B cell (primary cell): ENCODE data around the gene NUP210. TPM values are rescaled to one million over a fixed set of nuclear protein-coding genes. Genes with fewer than 3 reads are reported as not detected.

ENCODE experiments used
- ATAC-seq: fragments of 200-7000 bp; cut with Tn5 transposase; one replicate; pipeline ENCODE4 v1.10.0; 2021; ENCODE audit warnings: low read depth, mild to moderate bottlenecking, moderate number of reproducible peaks, moderate library complexity
- CTCF ChIA-PET: fragments of 350-600 bp; sonication (Branson Sonifier 250); formaldehyde crosslinking; loops from one replicate; lab custom pipeline; 2021; ENCODE audit warnings: antibody characterized with exemption, inconsistent platforms; lab: Charles Lee
- POLR2A ChIA-PET: fragments of 350-600 bp; sonication (Branson Sonifier 250); formaldehyde crosslinking; loops from one replicate; lab custom pipeline; 2021; ENCODE audit warnings: antibody characterized with exemption; lab: Charles Lee
- DNase-seq: peaks from one replicate; pipeline ENCODE4 v3.0.0; 2013
- H2AFZ ChIP-seq: 2 replicates; pipeline ENCODE4 v1.6.1; 2012; ENCODE audit warnings: mild to moderate bottlenecking, low read depth, low read length; ENCODE audit not compliant: insufficient read depth, poor library complexity, severe bottlenecking
- H3K27ac ChIP-seq, 2 donors: 1 replicate in 1 of 2; 2 replicates in 1 of 2; pipeline ENCODE4 v1.5.1; 2012 to 2013; ENCODE audit warnings: low read length in 2 of 2, mild to moderate bottlenecking in 2 of 2, moderate library complexity in 1 of 2
- H3K27me3 ChIP-seq, 4 experiments: fragments of 200-600 bp in 1 of 4; sonication (generic) in 1 of 4; replicated peaks in 1 of 4; 1 replicate in 2 of 4; 2 replicates in 2 of 4; pipeline versions ENCODE4 v1.6.1 to v1.7.0; 2013 to 2016; ENCODE audit warnings: low read length in 3 of 4, mild to moderate bottlenecking in 2 of 4, mixed read lengths in 1 of 4, moderate library complexity in 1 of 4; ENCODE audit not compliant: insufficient read depth in 4 of 4, control insufficient read depth in 3 of 4; ENCODE audit errors: control extremely low read depth in 1 of 4
- H3K36me3 ChIP-seq, 2 experiments: replicated peaks in 1 of 2; 1 replicate in 1 of 2; 2 replicates in 1 of 2; pipeline versions ENCODE4 v1.6.1 to v1.7.1; 2013; ENCODE audit warnings: low read length in 1 of 2; ENCODE audit not compliant: insufficient read depth in 2 of 2, control insufficient read depth in 1 of 2; ENCODE audit errors: control extremely low read depth in 1 of 2, extremely low read depth in 1 of 2
- H3K4me1 ChIP-seq, 2 donors: fragments of 200-600 bp in 1 of 2; sonication (generic) in 1 of 2; 1 replicate in 1 of 2; 2 replicates in 1 of 2; pipeline versions ENCODE4 v1.5.1 to v1.6.1; 2013 to 2017; ENCODE audit warnings: low read length in 2 of 2; ENCODE audit not compliant: control insufficient read depth in 2 of 2, insufficient read depth in 2 of 2
- H3K4me2 ChIP-seq: replicated peaks from 2 replicates; pipeline ENCODE3; 2012; ENCODE audit warnings: mild to moderate bottlenecking, low read depth, low read length; ENCODE audit not compliant: poor library complexity, severe bottlenecking
- H3K4me3 ChIP-seq, 5 experiments: fragments of 200-600 bp in 1 of 5; sonication (generic) in 1 of 5; 1 replicate in 3 of 5; 2 replicates in 2 of 5; pipeline versions ENCODE4 v1.5.1 to v1.7.0; 2011 to 2016; ENCODE audit warnings: low read length in 4 of 5, mild to moderate bottlenecking in 4 of 5, low read depth in 2 of 5, control low read depth in 1 of 5, moderate library complexity in 1 of 5; ENCODE audit not compliant: insufficient read depth in 1 of 5; ENCODE audit errors: control extremely low read depth in 1 of 5, extremely low read depth in 1 of 5
- H3K79me2 ChIP-seq: fragments of 200-600 bp; sonication (generic); one replicate; pipeline ENCODE4 v1.6.0; 2016; ENCODE audit warnings: low read length; ENCODE audit not compliant: control insufficient read depth, insufficient read depth
- H3K9ac ChIP-seq: fragments of 200-600 bp; sonication (generic); 2 replicates; pipeline ENCODE4 v1.6.1; 2017; ENCODE audit warnings: mild to moderate bottlenecking, low read length, moderate library complexity
- H3K9me3 ChIP-seq, 3 donors: one replicate each; pipeline versions ENCODE4 v1.6.1 to v1.7.1; 2013; ENCODE audit warnings: low read length in 2 of 3; ENCODE audit not compliant: control insufficient read depth in 2 of 3, insufficient read depth in 1 of 3; ENCODE audit errors: control extremely low read depth in 1 of 3
- H4K20me1 ChIP-seq: 2 replicates; pipeline ENCODE4 v1.6.0; 2012; ENCODE audit warnings: mild to moderate bottlenecking, low read length; ENCODE audit not compliant: insufficient read depth, control insufficient read depth, poor library complexity, severe bottlenecking
- H3K27ac Mint-ChIP-seq: one replicate; pipeline ENCODE4 v1.8.0; 2021; ENCODE audit warnings: mixed read lengths
- H3K27me3 Mint-ChIP-seq: one replicate; pipeline ENCODE4 v1.8.0; 2021; ENCODE audit warnings: mixed read lengths
- H3K4me1 Mint-ChIP-seq: one replicate; pipeline ENCODE4 v1.8.0; 2021; ENCODE audit warnings: mixed read lengths
- H3K4me3 Mint-ChIP-seq: one replicate; pipeline ENCODE4 v1.8.0; 2021; ENCODE audit warnings: mixed read lengths
- H3K9me3 Mint-ChIP-seq: one replicate; pipeline ENCODE4 v1.8.0; 2022; ENCODE audit warnings: mixed read lengths; ENCODE audit not compliant: insufficient read depth
- EZH2 ChIP-seq: IDR thresholded peaks from 2 replicates; pipeline ENCODE4 v1.6.1; 2012; ENCODE audit warnings: borderline replicate concordance, low read depth, mild to moderate bottlenecking, moderate library complexity, low read length; ENCODE audit not compliant: insufficient read depth, poor library complexity, severe bottlenecking
- WGBS: methylation state at CpG from one replicate; pipeline ENCODE4 v1.1.5; 2013; ENCODE audit warnings: missing lambda C conversion rate; ENCODE audit not compliant: insufficient coverage; 5-methylcytosine and 5-hydroxymethylcytosine counted together
- intact Hi-C: fragments of 100-400 bp; cut with micrococcal nuclease; formaldehyde crosslinking; loops from one replicate; pipeline ENCODE4 v1.10.0; 2022
- polyA plus RNA-seq: library from polyadenylated mRNA; depleted of rRNA; stranded (reverse); fragments of >200 nt; gene quantifications from 2 replicates; pipeline ENCODE4 v1.2.3, GENCODE V29; 2012
- total RNA-seq, 2 donors: library from RNA; stranded (reverse); fragments of 120-200 nt in 1 of 2; gene quantifications; 1 replicate in 1 of 2; 2 replicates in 1 of 2; pipeline versions ENCODE4 v1.2.3 to v1.2.4, GENCODE V29; 2013 to 2022
- TF ChIP-seq, protein P1 (sequence below): fragments of 200-600 bp; IDR thresholded peaks from one replicate; pipeline ENCODE4 v1.8.0; 2022; ENCODE audit warnings: antibody characterized with exemption, mild to moderate bottlenecking

The NUP210 gene
- total and polyA plus RNA-seq, 2 donors (not counting 1 experiment from before 2014, with no cell fraction given) = 114 to 159 TPM

DNA sequence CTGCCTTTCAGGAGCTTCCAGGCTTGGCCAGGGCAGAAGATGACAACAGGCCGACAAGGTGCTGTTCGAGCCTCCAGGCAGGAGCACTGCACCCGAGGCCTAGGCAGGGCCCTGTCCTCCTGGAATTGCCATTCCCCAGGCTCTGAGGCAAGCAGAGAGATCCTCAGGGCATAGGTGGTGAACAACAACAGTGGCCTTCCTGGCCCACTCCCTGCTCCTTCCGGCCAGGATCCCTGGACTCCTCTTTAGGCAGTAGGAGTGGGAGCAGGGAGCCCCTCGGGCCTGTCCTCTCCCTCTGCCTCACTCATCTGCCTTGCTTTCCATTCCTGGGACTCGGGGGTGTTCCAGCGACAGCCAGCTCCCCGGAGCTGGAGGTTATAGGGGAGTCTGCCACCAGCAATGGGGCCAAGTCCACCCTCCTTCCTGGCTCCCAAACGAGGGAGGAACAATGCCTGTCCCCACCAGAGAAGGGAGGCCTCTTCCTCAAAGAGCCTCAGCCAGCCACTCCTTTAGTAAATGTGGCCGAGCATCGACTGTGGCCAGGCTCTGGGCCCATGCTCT, 135.0 kb downstream of the NUP210 start:
- Mint-ChIP-seq H3K4me1 (peaks cover 13% of the 10 kb centered on the region), H3K4me3 (no peak overlapping the region), H3K27ac (no peak overlapping the region), H3K9me3 (peaks cover 4% of the 10 kb centered on the region), H3K27me3 (peaks cover 46% of the 10 kb centered on the region)
- H2AFZ ChIP-seq = no peak overlapping the region
- no peak for TF ChIP-seq EZH2
- TF ChIP-seq, protein P1, sequence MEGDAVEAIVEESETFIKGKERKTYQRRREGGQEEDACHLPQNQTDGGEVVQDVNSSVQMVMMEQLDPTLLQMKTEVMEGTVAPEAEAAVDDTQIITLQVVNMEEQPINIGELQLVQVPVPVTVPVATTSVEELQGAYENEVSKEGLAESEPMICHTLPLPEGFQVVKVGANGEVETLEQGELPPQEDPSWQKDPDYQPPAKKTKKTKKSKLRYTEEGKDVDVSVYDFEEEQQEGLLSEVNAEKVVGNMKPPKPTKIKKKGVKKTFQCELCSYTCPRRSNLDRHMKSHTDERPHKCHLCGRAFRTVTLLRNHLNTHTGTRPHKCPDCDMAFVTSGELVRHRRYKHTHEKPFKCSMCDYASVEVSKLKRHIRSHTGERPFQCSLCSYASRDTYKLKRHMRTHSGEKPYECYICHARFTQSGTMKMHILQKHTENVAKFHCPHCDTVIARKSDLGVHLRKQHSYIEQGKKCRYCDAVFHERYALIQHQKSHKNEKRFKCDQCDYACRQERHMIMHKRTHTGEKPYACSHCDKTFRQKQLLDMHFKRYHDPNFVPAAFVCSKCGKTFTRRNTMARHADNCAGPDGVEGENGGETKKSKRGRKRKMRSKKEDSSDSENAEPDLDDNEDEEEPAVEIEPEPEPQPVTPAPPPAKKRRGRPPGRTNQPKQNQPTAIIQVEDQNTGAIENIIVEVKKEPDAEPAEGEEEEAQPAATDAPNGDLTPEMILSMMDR = no peak
- no peaks in the 10 kb centered on the region for H3K36me3 ChIP-seq
- H3K4me3 ChIP-seq = no peak overlapping the region
- intact Hi-C loops = no loop called here
- H3K4me1 ChIP-seq = peaks cover 21% of the 10 kb centered on the region in 2 donors
- 91% methylated on average over 8 of the region's 11 CpGs for WGBS
- H4K20me1 ChIP-seq = peaks cover 7% of the 10 kb centered on the region
- POLR2A ChIA-PET = no interaction called here
- H3K79me2 ChIP-seq = no peaks in the 10 kb centered on the region
- H3K9ac ChIP-seq = no peak overlapping the region
- CTCF ChIA-PET = interaction anchor here (1.3 to 3.5 kb wide), 2 partner anchors 10 to 193 kb away, joined by 3 to 53 read pairs; no protein-coding TSS in a partner anchor
- ATAC-seq (no peak), DNase-seq (no peak)
- no peak overlapping the region for H3K27ac ChIP-seq
- H3K27me3 ChIP-seq = peaks cover 2 to 62% (median 37%) of the 10 kb centered on the region in 4 experiments
- peaks cover 8 to 42% (median 20%) of the 10 kb centered on the region in 3 donors for H3K9me3 ChIP-seq
- H3K4me2 ChIP-seq = no peak overlapping the region

DNA sequence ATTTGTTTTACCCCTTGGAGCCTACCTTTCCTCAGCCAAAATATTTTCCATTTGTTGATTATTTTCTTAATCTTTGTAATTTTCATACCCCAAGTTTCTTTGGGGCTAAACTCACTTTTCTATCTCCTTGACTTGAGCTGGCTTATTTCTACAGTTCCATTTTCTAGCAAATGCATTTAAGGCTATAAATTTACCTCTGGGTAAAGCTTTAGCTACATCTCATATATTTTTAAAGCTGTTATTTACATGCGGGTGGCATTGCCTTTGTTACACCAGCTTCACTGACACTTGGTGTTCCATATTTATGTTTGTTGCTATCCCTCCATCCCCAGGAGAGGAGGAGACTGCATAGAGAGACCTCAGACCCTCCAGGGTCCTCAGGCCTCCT, 136.3 kb downstream of the NUP210 start:
- Histone ChIP-seq H3K27ac (no peak overlapping the region), H3K4me3 (peak overlapping the region in 1 of 5 experiments; percentile 47), H2AFZ (no peak overlapping the region), H4K20me1 (peaks cover 7% of the 10 kb centered on the region), H3K79me2 (no peaks in the 10 kb centered on the region), H3K27me3 (peaks cover 2 to 61% (median 37%) of the 10 kb centered on the region in 4 experiments), H3K4me2 (peak overlapping the region; percentile 78), H3K9me3 (peaks cover 8 to 42% (median 20%) of the 10 kb centered on the region in 3 donors), H3K9ac (no peak overlapping the region), H3K36me3 (no peaks in the 10 kb centered on the region), H3K4me1 (peaks cover 21% of the 10 kb centered on the region in 2 donors)
- CTCF ChIA-PET = interaction anchor here (0.5 to 3.5 kb wide), 6 partner anchors 9 to 366 kb away, joined by 3 to 53 read pairs (median 5); no protein-coding TSS in a partner anchor
- POLR2A ChIA-PET = no interaction called here
- no peak for ATAC-seq
- H3K9me3 Mint-ChIP-seq = peaks cover 4% of the 10 kb centered on the region
- H3K4me3 Mint-ChIP-seq = peak overlapping the region; percentile 86
- peaks cover 46% of the 10 kb centered on the region for H3K27me3 Mint-ChIP-seq
- intact Hi-C loops = loop anchor here (2.0 kb wide), 2 partner anchors 169 to 191 kb away; no protein-coding TSS in a partner anchor
- H3K4me1 Mint-ChIP-seq = peaks cover 13% of the 10 kb centered on the region
- no peak for DNase-seq
- H3K27ac Mint-ChIP-seq = no peak overlapping the region
- no CpG with 5 or more reads among the region's 1 CpG for WGBS
- TF ChIP-seq EZH2 = no peak
- TF ChIP-seq, protein P1 = no peak
